LHCN-M2 (cell line): ENCODE results near the gene FAM163A. TPM values are rescaled to one million over a fixed set of nuclear protein-coding genes. Genes with fewer than 3 reads are reported as not detected.
"Not testable (repeated sequence)": the region's sequence is repeated elsewhere in the genome, so short reads cannot be mapped to it uniquely, and the experiment has no call there.

Experiments used
- DNase-seq: peaks from one replicate; pipeline ENCODE4 v3.0.0-alpha.2; 2012; ENCODE audit warnings: low read depth
- polyA plus RNA-seq: library from polyadenylated mRNA; unstranded; fragments of >200 nt; gene quantifications from one replicate; pipeline ENCODE4 v1.2.1, GENCODE V29; 2012; ENCODE audit warnings: missing spikeins
- total RNA-seq: library from RNA; depleted of rRNA; stranded (reverse); fragments of >200 nt; gene quantifications from 2 replicates; pipeline ENCODE4 v1.2.3, GENCODE V29; 2014; rRNA removed

Gene FAM163A
- not detected in 2 replicates for total RNA-seq
- polyA plus RNA-seq = not detected

- DNase-seq = no peak
Measured at GRCh38 chr1:179742717-179743678, at the start of gene FAM163A. TSS of gene FAM163A (plus strand) at chr1:179743291. CDS start at chr1:179813098, 69,807 bp downstream.

GRCh38 chr1:179694530-179694929, 48.6 kb upstream of the FAM163A start:
- DNase-seq = not testable (repeated sequence)

GRCh38 chr1:179702946-179703539, 40.0 kb upstream of the FAM163A start:
- DNase-seq = no peak

GRCh38 chr1:179706339-179706941, 36.7 kb upstream of the FAM163A start:
- peak; percentile 57 for DNase-seq

GRCh38 chr1:179707406-179707805, 35.7 kb upstream of the FAM163A start:
- no peak for DNase-seq

- DNase-seq = no peak
Measured at GRCh38 chr1:179708434-179709195, 34.5 kb upstream of the FAM163A start.

GRCh38 chr1:179709841-179710329, 33.2 kb upstream of the FAM163A start:
- peak; percentile 6 for DNase-seq

GRCh38 chr1:179714159-179714558, 28.9 kb upstream of the FAM163A start:
- DNase-seq = no peak

- DNase-seq = no peak
Measured at GRCh38 chr1:179714623-179715022, 28.5 kb upstream of the FAM163A start.

GRCh38 chr1:179719272-179719671, 23.8 kb upstream of the FAM163A start:
- no peak for DNase-seq

GRCh38 chr1:179728271-179728670, 14.8 kb upstream of the FAM163A start:
- DNase-seq = peak; percentile 5

- DNase-seq = no peak
Measured at GRCh38 chr1:179729881-179730280, 13.2 kb upstream of the FAM163A start.

GRCh38 chr1:179731643-179732042, 11.4 kb upstream of the FAM163A start:
- no peak for DNase-seq

GRCh38 chr1:179742291-179742690, 800 bp upstream of the FAM163A start:
- no peak for DNase-seq

GRCh38 chr1:179743679-179744400, 749 bp downstream of the FAM163A start:
- no peak for DNase-seq

- no peak for DNase-seq
Measured at GRCh38 chr1:179744401-179745130, 1.5 kb downstream of the FAM163A start.

GRCh38 chr1:179745131-179745611, 2.1 kb downstream of the FAM163A start:
- DNase-seq = no peak

GRCh38 chr1:179745743-179746142, 2.7 kb downstream of the FAM163A start:
- DNase-seq = no peak

- DNase-seq = no peak
Measured at GRCh38 chr1:179747611-179748010, 4.5 kb downstream of the FAM163A start.

GRCh38 chr1:179748772-179749171, 5.7 kb downstream of the FAM163A start:
- no peak for DNase-seq
